HepG2 (cell line): ENCODE data around the gene TUNAR. TPM values are rescaled to one million over a fixed set of nuclear protein-coding genes. Genes with fewer than 3 reads are reported as not detected.
A peak's percentile ranks its signal among the peaks of the same experiment; 100 is the strongest.

Source experiments
- ATAC-seq: fragments of 200-7000 bp; cut with Tn5 transposase; 3 replicates; pipeline ENCODE4 v1.9.1; 2020; ENCODE audit warnings: mild to moderate bottlenecking, moderate library complexity
- BruUV-seq: library from RNA; stranded (reverse); fragments of 400-500 nt; replicated peaks from 2 replicates; lab custom pipeline; 2021; lab: Mats Ljungman, UMichigan
- CTCF ChIA-PET: fragments of 300-600 bp; formaldehyde crosslinking; extraction: SDS; loops from one replicate; lab custom pipeline; 2021; ENCODE audit warnings: low total read pairs, inconsistent platforms, low intra/inter-chr PET ratio; lab: Yijun Ruan, JAX
- POLR2A ChIA-PET: fragments of 350-600 bp; sonication (Branson Sonifier 250); formaldehyde crosslinking; loops from one replicate; lab custom pipeline; 2020; ENCODE audit warnings: antibody characterized with exemption, inconsistent platforms; lab: Yijun Ruan, JAX
- DNase-seq: peaks from one replicate; pipeline ENCODE4 v3.0.0-alpha.2; 2015; ENCODE audit warnings: low spot score
- FAIRE-seq: peaks from 3 replicates; lab custom pipeline; 2011; peaks lifted over from hg19 to GRCh38; lab: Jason Lieb, UNC
- H2AFZ ChIP-seq: one replicate; pipeline ENCODE4 v1.6.1; 2011; ENCODE audit warnings: low read length, inconsistent platforms
- H3K27ac ChIP-seq: fragments of 300-600 bp; 3 replicates; pipeline ENCODE4 v1.8.0; 2011; ENCODE audit warnings: mixed run types, mild to moderate bottlenecking, mixed read lengths, low read length, inconsistent platforms; ENCODE audit not compliant: insufficient read depth; ENCODE audit errors: extremely low read length
- H3K27me3 ChIP-seq, 2 experiments: fragments of 200-600 bp in 1 of 2; 2 replicates in 1 of 2; 3 replicates in 1 of 2; pipeline versions ENCODE4 v1.6.0 to v1.8.0; 2011; ENCODE audit warnings: low read length in 2 of 2, mild to moderate bottlenecking in 2 of 2, moderate library complexity in 2 of 2, inconsistent platforms in 1 of 2; ENCODE audit not compliant: insufficient read depth in 2 of 2, control insufficient read depth in 1 of 2
- H3K36me3 ChIP-seq, 2 experiments: fragments of 200-600 bp in 1 of 2; replicated peaks in 1 of 2; 2 replicates in 1 of 2; 3 replicates in 1 of 2; pipeline versions ENCODE4 v1.5.1 to v1.8.0; 2011; ENCODE audit warnings: low read length in 2 of 2, inconsistent platforms in 1 of 2; ENCODE audit not compliant: insufficient read depth in 2 of 2, control insufficient read depth in 1 of 2
- H3K4me1 ChIP-seq: 2 replicates; pipeline ENCODE4 v1.5.1; 2012; ENCODE audit warnings: low read length, inconsistent platforms; ENCODE audit not compliant: insufficient read depth
- H3K4me2 ChIP-seq: 2 replicates; pipeline ENCODE4 v1.6.0; 2011; ENCODE audit warnings: low read depth, low read length, inconsistent platforms
- H3K4me3 ChIP-seq, 3 experiments: fragments of 200-600 bp in 1 of 3; sonication (generic), shearing (Covaris generic) in 1 of 3; replicated peaks in 1 of 3; 2 replicates each; pipeline ENCODE4 v1.5.1; 2011 to 2016; ENCODE audit warnings: low read length in 3 of 3, inconsistent platforms in 2 of 3, low read depth in 2 of 3, mild to moderate bottlenecking in 2 of 3, control low read depth in 1 of 3, mixed read lengths in 1 of 3; ENCODE audit not compliant: insufficient read depth in 1 of 3
- H3K79me2 ChIP-seq: one replicate; pipeline ENCODE4 v1.6.1; 2011; ENCODE audit warnings: low read length, inconsistent platforms; ENCODE audit not compliant: insufficient read depth
- H3K9ac ChIP-seq: 2 replicates; pipeline ENCODE4 v1.6.0; 2011; ENCODE audit warnings: mild to moderate bottlenecking, low read depth, low read length, inconsistent platforms; ENCODE audit not compliant: insufficient read depth
- H3K9me3 ChIP-seq: 2 replicates; pipeline ENCODE4 v1.5.1; 2012; ENCODE audit warnings: mild to moderate bottlenecking, low read length
- H4K20me1 ChIP-seq: 2 replicates; pipeline ENCODE4 v1.6.0; 2011; ENCODE audit warnings: inconsistent platforms, mild to moderate bottlenecking, low read length, moderate library complexity; ENCODE audit not compliant: insufficient read depth
- CBX5 ChIP-seq: sonication (generic); formaldehyde crosslinking; IDR thresholded peaks from 2 replicates; pipeline ENCODE4 v1.4.0; 2020; ENCODE audit warnings: missing genetic modification reagents, borderline replicate concordance
- ESRRA ChIP-seq: sonication (generic); formaldehyde crosslinking; IDR thresholded peaks from 2 replicates; pipeline ENCODE4 v1.5.1; 2020; ENCODE audit warnings: mild to moderate bottlenecking, low read depth, missing genetic modification reagents
- NCOA2 ChIP-seq: sonication (generic); formaldehyde crosslinking; IDR thresholded peaks from 2 replicates; pipeline ENCODE4 v1.8.0; 2022; ENCODE audit warnings: inconsistent platforms
- ZMAT3 ChIP-seq: sonication (generic); formaldehyde crosslinking; conservative IDR thresholded peaks from 2 replicates; pipeline ENCODE4 v1.7.0; 2021; ENCODE audit warnings: missing genetic modification reagents
- ZNF160 ChIP-seq: sonication (generic); formaldehyde crosslinking; IDR thresholded peaks from 2 replicates; pipeline ENCODE4 v1.8.0; 2022; ENCODE audit warnings: mild to moderate bottlenecking, inconsistent platforms, missing genetic modification reagents
- ZNF230 ChIP-seq: sonication (generic); formaldehyde crosslinking; IDR thresholded peaks from 2 replicates; pipeline ENCODE4 v1.4.0; 2020; ENCODE audit warnings: mild to moderate bottlenecking, missing genetic modification reagents
- ZNF337 ChIP-seq: sonication (generic); formaldehyde crosslinking; IDR thresholded peaks from 2 replicates; pipeline ENCODE4 v1.5.1; 2020; ENCODE audit warnings: missing genetic modification reagents, low read depth, mild to moderate bottlenecking, borderline replicate concordance
- ZNF557 ChIP-seq: sonication (generic); formaldehyde crosslinking; IDR thresholded peaks from 2 replicates; pipeline ENCODE4 v1.4.0; 2020; ENCODE audit warnings: missing genetic modification reagents
- ZNF672 ChIP-seq: sonication (generic); formaldehyde crosslinking; IDR thresholded peaks from 2 replicates; pipeline ENCODE4 v1.8.1; 2022; ENCODE audit warnings: missing genetic modification reagents
- ZNF878 ChIP-seq: sonication (generic); formaldehyde crosslinking; IDR thresholded peaks from 2 replicates; pipeline ENCODE4 v1.8.1; 2023; ENCODE audit warnings: mild to moderate bottlenecking, missing genetic modification reagents, moderate library complexity
- WGBS: methylation state at CpG from one replicate; pipeline ENCODE4 v1.1.6; 2017; ENCODE audit warnings: low lambda C conversion rate; 5-methylcytosine and 5-hydroxymethylcytosine counted together
- in situ Hi-C: cut with HindIII; loops from 2 replicates; pipeline ENCODE4 v1.10.0; 2017; ENCODE audit warnings: low pct_unique_long_range_greater_than_20kb; ENCODE audit not compliant: extremely low pct_ligation_motif_present
- intact Hi-C: fragments of 100-400 bp; cut with micrococcal nuclease; formaldehyde crosslinking; loops from one replicate; pipeline ENCODE4 v1.10.0; 2022; ENCODE audit not compliant: unreplicated experiment
- polyA plus RNA-seq, 8 experiments: library from polyadenylated mRNA; depleted of rRNA in 3 of 8; stranded (reverse) in 7 of 8; unstranded in 1 of 8; fragments of >200 nt; fragmentation: Illumina TruSeq in 4 of 8; extraction: Trizol in 4 of 8; gene quantifications; 2 replicates each; pipeline versions ENCODE4 v1.2.1 to v1.2.3, GENCODE V29; 2011 to 2016; ENCODE audit warnings: low read depth in 4 of 8, missing spikeins in 1 of 8, mixed read lengths in 1 of 8; ENCODE audit not compliant: insufficient read depth in 1 of 8
- total RNA-seq, 5 experiments: library from RNA; depleted of rRNA; stranded (reverse); fragments of >200 nt; fragmentation: Illumina TruSeq; extraction: Trizol; gene quantifications; 2 replicates each; pipeline ENCODE4 v1.2.3, GENCODE V29; 2016; ENCODE audit warnings: low read depth in 1 of 5
- TF ChIP-seq, protein P1 (sequence below): sonication (generic); formaldehyde crosslinking; IDR thresholded peaks from 2 replicates; pipeline ENCODE4 v1.5.0; 2020; ENCODE audit warnings: mild to moderate bottlenecking, missing genetic modification reagents, borderline replicate concordance
- TF ChIP-seq, protein P2 (sequence below): IDR thresholded peaks from 2 replicates; pipeline ENCODE4 v1.6.1; 2016; ENCODE audit warnings: mild to moderate bottlenecking, missing biosample characterization, missing genetic modification reagents
- TF ChIP-seq, protein P3 (sequence below): sonication (generic); formaldehyde crosslinking; IDR thresholded peaks from 2 replicates; pipeline ENCODE4 v1.8.0; 2023; ENCODE audit warnings: mild to moderate bottlenecking, missing genetic modification reagents

TUNAR gene
- total and polyA plus RNA-seq, 2 of the 13 experiments (the other 11 are each of a cell fraction or from before 2014, with no cell fraction given), result not detected

DNA sequence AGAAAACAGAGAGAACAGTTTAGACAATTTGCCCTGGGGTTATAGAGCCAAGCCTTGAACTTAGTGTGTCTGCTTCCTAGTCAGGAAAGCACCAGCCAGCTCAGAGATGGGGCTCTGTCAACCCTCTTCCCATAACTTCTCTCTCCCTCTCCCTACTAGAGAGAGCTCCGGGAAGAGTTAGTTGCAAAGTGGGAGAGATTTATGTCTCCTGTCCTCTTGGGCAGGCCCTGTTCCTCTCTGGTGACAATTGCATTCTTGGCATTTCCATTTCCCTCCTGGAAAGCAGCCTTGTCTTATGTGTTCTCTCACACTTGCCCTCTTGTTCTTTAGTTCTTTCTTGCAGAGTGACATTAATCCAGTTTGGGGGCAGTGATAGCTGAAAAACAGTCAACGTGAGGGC is 42.1 kb upstream of the TUNAR start:
- Histone ChIP-seq H3K27ac (no peak overlapping the region), H3K4me2 (no peak overlapping the region), H3K4me1 (no peaks in the 10 kb centered on the region), H2AFZ (no peak overlapping the region), H3K4me3 (no peak overlapping the region), H3K9ac (no peak overlapping the region), H3K36me3 (no peaks in the 10 kb centered on the region), H3K79me2 (no peaks in the 10 kb centered on the region), H4K20me1 (no peaks in the 10 kb centered on the region), H3K27me3 (peaks cover 0 to 2% of the 10 kb centered on the region in 2 experiments; a peak in 1 of 5 replicates), H3K9me3 (no peaks in the 10 kb centered on the region)
- BruUV-seq, result no TSS peak
- intact Hi-C loops, result no loop called here
- ChIA-PET CTCF (no interaction called here), POLR2A (no interaction called here)
- in situ Hi-C loops, result no loop called here
- FAIRE-seq, result no peak
- no peak for DNase-seq
- WGBS, result 0% methylated on average over 2 of the region's 2 CpGs
- TF ChIP-seq, protein P1, sequence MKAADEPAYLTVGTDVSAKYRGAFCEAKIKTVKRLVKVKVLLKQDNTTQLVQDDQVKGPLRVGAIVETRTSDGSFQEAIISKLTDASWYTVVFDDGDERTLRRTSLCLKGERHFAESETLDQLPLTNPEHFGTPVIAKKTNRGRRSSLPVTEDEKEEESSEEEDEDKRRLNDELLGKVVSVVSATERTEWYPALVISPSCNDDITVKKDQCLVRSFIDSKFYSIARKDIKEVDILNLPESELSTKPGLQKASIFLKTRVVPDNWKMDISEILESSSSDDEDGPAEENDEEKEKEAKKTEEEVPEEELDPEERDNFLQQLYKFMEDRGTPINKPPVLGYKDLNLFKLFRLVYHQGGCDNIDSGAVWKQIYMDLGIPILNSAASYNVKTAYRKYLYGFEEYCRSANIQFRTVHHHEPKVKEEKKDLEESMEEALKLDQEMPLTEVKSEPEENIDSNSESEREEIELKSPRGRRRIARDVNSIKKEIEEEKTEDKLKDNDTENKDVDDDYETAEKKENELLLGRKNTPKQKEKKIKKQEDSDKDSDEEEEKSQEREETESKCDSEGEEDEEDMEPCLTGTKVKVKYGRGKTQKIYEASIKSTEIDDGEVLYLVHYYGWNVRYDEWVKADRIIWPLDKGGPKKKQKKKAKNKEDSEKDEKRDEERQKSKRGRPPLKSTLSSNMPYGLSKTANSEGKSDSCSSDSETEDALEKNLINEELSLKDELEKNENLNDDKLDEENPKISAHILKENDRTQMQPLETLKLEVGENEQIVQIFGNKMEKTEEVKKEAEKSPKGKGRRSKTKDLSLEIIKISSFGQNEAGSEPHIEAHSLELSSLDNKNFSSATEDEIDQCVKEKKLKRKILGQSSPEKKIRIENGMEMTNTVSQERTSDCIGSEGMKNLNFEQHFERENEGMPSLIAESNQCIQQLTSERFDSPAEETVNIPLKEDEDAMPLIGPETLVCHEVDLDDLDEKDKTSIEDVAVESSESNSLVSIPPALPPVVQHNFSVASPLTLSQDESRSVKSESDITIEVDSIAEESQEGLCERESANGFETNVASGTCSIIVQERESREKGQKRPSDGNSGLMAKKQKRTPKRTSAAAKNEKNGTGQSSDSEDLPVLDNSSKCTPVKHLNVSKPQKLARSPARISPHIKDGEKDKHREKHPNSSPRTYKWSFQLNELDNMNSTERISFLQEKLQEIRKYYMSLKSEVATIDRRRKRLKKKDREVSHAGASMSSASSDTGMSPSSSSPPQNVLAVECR, result no peak
- ATAC-seq, result no peak

DNA sequence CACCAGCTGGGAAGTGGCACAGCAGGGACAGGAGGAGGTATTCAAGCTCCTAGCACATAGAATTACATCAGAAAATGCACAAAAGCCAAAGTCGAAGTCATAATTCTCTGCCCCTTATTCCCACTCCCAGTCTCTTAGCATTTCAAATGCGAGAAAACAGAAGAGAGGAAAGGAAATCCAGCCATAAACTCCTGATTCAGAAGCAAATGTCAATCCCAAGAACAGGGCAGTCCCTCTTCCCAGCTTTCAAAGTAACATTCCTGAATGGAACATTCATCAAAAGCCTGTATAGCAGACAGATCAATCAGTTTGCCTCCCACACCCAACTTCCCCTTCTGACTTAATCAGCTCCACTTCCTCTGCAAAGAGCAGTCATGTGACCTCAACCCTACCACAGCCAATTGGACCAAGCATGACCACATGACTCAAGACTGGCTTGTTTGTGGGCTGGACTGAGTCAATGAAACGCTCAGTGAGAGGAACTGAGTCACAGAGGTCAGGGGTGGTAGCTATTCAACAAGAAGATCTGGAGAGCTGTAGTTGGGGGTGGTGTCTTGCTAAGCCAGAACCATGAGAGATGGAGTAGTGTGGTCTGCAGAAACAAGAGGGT is 41.4 kb upstream of the TUNAR start:
- H3K4me2 ChIP-seq, result no peak overlapping the region
- in situ Hi-C loops (no loop called here), intact Hi-C loops (no loop called here)
- H3K9ac ChIP-seq, result no peak overlapping the region
- ChIA-PET CTCF (no interaction called here), POLR2A (no interaction called here)
- FAIRE-seq (no peak), DNase-seq (peak; percentile 5), ATAC-seq (no peak)
- no peaks in the 10 kb centered on the region for H3K36me3 ChIP-seq
- no TSS peak for BruUV-seq
- H3K4me1 ChIP-seq, result no peaks in the 10 kb centered on the region
- H2AFZ ChIP-seq, result no peak overlapping the region
- no peaks in the 10 kb centered on the region for H4K20me1 ChIP-seq
- no peaks in the 10 kb centered on the region for H3K79me2 ChIP-seq
- no peak overlapping the region for H3K4me3 ChIP-seq
- no peaks in the 10 kb centered on the region for H3K9me3 ChIP-seq
- 0% methylated on average over 3 of the region's 3 CpGs for WGBS
- H3K27ac ChIP-seq, result no peak overlapping the region
- H3K27me3 ChIP-seq, result peaks cover 0 to 2% of the 10 kb centered on the region in 2 experiments; a peak in 1 of 5 replicates
- TF ChIP-seq ZNF337 (CRISPR knock-in tag) (no peak), ZNF160 (CRISPR knock-in tag) (no peak), ESRRA (no peak), NCOA2 (CRISPR knock-in tag) (no peak), ZMAT3 (CRISPR knock-in tag) (no peak), ZNF230 (no peak), ZNF672 (no peak), CBX5 (no peak), ZNF557 (CRISPR knock-in tag) (no peak), ZNF878 (CRISPR knock-in tag) (no peak)
- TF ChIP-seq, protein P2, sequence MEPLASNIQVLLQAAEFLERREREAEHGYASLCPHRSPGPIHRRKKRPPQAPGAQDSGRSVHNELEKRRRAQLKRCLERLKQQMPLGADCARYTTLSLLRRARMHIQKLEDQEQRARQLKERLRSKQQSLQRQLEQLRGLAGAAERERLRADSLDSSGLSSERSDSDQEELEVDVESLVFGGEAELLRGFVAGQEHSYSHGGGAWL, result no peak
- TF ChIP-seq, protein P3, sequence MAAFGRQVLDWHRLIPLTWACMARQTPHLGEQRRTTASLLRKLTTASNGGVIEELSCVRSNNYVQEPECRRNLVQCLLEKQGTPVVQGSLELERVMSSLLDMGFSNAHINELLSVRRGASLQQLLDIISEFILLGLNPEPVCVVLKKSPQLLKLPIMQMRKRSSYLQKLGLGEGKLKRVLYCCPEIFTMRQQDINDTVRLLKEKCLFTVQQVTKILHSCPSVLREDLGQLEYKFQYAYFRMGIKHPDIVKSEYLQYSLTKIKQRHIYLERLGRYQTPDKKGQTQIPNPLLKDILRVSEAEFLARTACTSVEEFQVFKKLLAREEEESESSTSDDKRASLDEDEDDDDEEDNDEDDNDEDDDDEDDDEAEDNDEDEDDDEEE, result no peak
